ENCODE results near the gene CLGN.
"Not testable (repeated sequence)": the region's sequence is repeated elsewhere in the genome, so short reads cannot be mapped to it uniquely, and the experiment has no call there.

CLGN gene, protein sequence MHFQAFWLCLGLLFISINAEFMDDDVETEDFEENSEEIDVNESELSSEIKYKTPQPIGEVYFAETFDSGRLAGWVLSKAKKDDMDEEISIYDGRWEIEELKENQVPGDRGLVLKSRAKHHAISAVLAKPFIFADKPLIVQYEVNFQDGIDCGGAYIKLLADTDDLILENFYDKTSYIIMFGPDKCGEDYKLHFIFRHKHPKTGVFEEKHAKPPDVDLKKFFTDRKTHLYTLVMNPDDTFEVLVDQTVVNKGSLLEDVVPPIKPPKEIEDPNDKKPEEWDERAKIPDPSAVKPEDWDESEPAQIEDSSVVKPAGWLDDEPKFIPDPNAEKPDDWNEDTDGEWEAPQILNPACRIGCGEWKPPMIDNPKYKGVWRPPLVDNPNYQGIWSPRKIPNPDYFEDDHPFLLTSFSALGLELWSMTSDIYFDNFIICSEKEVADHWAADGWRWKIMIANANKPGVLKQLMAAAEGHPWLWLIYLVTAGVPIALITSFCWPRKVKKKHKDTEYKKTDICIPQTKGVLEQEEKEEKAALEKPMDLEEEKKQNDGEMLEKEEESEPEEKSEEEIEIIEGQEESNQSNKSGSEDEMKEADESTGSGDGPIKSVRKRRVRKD

DNA sequence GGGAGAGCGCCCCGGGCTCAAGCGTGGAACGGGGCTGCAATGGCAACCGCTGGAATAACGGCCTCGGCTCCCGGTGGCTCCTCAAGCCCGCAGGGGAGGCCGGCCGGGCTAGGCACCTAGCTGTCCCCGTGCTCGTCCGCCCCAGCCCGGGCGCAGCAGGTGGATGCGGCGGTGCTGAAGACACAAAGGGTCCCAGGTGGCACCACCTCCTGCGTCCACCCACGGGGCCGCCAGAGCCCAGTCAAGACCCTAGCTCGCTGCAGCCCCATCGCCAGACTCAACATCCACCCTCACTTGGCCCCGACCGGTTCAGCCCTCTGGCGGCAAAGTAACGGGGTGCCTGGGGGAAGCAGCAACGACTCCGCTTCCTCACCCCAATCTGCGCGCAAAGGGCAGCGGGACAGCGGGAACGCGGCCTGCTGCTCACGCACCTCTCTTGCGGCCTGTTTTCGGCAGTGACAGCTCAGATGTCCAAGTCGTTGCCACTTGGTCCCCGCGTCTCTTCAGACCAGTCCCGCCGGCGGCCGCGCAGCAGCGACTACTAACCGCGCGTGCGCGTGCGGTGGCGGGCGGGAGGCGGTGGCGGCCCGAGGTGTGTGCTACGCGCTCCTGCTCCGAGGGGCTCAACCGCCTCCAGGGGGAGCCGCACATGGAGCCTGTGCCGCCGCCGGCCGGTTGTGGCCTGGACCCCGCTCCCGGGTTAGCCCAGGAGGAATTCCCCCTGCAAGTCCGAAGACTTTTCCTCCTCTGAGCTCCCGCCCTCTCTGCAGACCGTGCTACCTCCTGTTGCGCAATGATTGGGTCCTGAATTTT lies at the start of gene CLGN:
Gene CLGN, minus strand, starts transcription at position 543 of the 813 bp plus-strand sequence. CDS start 14,570 bp downstream, outside the sequence.
- peak; percentile 15 for DNase-seq

DNA sequence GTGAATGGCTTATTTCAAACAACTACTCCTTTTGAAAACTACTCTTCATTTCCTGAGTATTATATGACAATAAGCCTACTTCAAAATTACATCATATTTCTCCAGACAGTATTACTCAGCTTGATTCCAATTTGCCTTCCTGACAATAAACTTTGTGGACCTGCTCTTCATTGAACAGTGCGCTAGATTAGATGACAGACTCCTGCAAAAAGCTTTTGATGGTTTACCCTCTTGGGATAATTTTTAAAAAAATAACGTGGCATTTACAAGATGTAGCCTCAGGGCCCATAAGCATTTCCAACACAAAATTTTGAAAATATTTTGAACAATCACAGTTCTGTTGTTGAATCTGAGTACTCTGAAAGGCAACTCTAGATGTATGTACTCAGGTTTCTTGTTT lies 44.7 kb upstream of the CLGN start:
- DNase-seq = no peak

DNA sequence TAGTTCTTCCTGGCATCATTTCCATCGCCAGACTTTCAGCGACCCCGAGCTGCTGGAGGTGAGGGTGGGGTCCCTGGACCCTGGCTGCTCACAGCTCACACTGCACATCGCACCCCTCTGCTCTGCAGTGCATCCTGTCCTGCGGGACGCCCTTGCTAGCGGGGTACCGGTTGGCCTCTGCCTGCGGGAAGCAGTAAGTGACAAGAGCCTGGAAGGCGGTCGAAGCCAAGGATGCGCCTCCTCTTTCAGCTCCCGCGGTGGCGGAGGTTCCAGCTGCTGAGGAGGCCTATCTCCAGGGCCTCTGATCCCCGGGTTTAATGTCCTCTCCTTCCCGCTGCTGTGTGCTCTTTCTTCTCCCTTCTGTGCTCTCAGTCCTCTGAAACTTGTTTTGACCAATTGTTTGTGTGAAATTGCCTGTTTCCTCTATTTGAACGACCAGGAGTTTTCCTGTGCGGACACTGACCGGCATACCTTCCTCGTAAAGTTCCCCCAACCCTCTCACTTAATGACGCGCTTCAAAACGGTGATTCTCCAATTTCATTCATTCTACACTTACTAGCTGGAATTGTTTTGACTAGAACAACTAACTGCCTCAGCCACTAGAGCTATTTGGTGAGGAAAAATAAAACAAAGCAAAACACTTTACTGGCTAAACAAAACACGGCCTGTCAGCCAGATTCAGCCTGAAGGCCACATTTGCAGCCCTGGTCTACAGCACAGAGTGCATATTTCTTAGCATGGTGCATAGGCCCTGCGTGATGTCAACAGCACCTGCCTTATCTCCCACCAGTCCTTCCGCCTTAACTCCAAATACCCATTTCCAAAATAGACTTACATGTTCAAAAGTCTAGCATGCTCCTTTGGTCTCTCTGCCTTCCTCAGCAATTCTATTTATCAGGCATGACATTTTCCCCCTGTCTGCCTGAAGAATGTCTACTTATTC lies 42.6 kb upstream of the CLGN start:
- DNase-seq = no peak

DNA sequence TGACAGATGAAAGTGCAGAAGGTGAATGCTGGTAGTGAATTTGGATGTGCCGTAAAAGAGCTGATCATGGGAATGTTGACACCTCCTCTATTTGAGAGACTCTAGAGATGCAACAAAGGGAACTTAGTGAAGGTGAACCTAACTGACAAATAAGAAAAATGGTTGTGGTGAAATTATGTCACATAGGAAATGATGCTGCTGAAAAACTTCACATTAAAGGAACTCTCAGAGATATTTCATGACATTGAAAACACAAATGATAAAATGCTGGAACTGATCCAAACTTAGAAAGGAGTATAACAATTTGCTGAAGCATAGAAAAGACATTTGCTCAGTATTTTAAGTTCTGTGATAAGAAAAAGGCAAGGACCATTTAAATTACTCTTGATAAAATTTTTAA lies 38.7 kb upstream of the CLGN start:
- DNase-seq = no peak

DNA sequence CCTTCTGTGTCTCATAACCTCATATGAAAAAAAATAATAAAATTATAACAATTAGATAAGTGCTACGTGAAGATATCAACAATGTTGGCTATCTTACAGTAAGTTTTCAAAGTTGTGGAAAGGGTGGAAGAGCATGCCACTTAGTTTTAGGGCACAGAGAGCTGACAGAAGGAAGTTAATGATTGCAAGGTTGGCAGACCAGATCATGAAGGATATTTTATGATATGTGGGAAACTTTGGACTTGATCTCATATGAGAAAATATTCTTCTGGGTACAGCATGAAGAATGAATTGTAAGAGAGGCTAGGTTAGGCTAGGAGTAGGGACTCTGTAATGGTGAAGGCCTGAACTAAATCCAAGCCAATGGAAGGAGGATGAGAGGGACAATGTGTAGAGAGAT lies 36.2 kb upstream of the CLGN start:
- DNase-seq = no peak

DNA sequence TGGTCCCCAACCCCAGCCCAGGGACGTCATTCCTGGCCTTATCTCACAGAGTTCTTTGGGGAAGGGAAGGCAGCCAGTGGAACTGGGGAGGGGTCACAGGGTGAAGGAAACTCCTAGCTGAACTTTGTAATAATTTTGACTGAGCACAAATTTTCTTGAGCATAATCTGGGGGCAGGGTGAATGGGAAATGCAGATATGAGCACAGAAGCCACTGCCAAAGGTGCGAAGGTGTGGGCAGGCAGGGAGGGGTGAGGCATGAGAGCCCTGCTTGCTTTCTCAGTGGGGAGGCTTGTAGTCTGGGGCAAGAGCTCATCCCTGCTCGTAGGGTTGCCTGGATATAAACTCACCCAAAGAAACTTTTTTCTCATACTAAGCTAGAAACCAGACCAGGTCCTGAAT lies 35.7 kb upstream of the CLGN start:
- no peak for DNase-seq

DNA sequence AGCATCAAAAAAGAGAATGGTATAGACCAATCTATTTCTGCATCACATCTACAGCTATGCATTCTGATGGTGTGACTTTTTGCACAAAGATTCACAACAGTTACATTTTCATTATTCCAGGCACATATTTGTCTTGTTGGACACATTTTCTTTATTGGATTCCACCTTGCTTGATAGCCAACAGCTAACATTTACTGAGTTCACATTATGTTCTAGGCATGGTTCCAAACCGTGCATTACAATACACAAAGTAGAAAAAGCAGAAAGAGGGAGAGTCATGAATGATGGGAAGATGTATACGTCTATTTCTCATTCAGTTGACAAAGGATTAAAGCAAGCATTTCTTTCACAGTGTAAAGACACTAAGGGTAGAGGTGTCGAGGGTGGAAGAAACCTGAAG lies 22.9 kb upstream of the CLGN start:
- DNase-seq = no peak

DNA sequence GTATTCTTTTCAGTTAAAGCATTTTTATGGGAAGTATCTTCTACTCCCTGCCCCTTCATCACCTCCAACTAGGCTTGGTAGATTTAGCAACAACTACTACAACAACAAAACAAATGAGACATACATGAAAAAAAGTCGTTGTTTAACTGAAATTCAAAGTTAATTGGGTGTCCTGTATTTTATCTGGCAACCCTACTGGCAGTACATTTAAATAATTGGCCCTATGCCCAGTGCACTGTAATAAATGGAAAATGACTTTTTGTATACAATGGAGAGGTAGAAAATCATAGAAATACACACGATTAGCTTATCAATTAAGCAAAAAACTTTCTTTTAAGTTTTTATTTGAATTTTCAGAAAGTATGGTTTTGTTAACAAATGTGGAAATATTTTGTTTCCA lies 21.4 kb upstream of the CLGN start:
- DNase-seq = no peak

DNA sequence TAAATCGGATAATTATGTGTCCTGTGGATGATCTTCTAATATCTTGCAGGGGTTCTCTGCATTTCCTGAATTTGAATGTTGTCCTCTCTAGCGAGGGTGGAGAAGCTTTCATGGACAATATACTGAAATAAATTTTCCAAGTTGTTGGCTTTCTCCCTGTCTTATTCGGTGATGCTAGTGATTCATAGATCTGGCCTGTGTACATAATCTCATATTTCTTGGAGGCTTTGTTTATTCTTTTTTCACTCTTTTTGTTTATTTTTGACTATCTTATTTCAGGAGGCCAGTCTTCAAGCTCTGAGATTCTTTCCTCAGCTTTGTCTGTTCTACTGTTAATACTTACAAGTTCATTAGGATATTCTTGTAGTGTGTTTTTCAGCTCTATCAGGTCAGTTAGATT lies 20.7 kb upstream of the CLGN start:
- no peak for DNase-seq

DNA sequence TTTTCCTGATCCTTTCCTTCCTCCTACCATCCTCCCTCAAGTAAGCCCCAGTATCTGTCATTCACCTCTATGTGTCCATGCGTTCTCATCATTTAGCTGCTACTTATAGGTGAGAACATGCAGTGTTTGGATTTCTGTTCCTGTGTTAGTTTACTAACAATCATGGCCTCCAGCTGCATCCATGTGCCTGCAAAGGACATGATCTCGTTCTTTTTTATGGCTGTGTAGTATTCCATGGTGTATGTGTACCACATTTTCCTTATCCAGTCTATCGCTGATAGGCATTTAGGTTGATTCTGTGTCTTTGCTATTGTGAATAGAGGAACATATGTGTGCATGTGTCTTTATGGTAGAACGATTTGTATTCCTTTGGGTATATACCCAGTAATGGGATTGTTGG lies 16.9 kb upstream of the CLGN start:
- DNase-seq = not testable (repeated sequence)

DNA sequence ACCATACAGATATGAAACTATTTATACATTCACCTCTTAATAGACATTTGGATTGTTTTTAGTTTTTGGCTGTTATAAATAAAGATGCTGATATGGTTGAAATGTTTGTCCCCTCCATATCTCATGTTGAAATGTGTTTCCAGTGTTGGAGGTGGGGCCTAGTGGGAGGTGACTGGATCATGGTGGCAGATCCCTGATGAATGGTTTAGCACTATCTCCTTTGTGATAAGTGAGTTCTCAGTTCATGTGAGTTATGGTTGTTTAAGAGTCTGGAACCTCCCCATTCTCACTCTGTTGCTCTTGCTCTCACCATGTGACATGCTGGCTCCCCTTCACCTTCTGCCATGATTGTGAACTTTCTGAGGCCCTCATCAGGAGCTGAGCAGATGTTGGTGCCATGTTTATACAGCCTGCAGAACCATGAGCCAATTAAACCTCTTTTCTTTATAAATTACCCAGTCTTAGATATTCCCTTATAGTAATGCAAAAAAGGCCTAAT lies 12.2 kb upstream of the CLGN start:
- DNase-seq = no peak

DNA sequence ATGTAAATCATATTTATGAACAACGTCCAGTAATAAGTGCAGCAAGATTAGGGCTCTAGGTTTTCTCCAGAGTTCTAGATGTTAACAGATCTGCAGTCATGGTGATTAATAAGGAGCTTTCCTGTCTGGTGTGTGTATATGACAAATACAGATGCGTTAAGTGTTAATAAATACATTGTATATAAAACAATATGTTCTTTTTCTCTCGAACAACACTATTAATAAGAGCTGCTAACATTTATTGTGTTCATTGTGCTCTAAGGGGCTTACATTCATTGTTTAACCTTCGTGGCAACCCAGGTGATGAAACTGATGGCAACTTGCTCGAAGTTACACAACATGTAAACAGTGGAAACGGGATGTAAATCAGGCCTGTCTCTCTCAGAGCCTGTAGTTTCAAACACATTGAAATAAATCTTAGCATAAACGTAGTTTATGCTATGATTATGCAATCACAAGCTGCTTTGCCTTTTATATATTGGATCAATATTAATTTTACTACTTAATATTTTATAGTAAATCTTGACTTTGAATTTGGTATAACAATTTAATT lies 547 bp upstream of the CLGN start:
- no peak for DNase-seq

DNA sequence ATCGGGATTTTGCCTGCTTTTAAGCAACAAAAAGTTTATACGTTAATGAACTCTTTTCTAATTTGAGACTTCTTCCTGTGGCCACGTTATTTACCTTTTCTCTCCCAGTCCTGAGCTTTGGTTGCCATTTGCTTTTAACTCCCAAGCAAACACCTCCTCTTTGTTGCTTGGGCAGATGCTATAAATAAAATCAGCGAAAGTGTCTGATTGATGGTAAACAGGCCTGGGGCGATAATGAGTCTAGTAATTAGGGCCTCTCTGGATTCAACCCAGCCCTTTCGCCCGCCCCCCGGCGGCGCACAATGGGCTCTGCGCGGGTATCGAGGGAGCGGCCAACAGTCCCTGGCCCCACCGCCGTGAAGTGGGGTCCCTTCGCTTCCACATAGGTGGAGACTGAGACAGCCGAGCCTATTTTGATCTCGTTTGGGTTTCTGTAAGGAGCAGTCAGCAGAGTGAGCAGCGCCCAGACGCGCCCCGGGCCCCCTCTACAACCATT lies 790 bp downstream of the CLGN start:
- DNase-seq = no peak

DNA sequence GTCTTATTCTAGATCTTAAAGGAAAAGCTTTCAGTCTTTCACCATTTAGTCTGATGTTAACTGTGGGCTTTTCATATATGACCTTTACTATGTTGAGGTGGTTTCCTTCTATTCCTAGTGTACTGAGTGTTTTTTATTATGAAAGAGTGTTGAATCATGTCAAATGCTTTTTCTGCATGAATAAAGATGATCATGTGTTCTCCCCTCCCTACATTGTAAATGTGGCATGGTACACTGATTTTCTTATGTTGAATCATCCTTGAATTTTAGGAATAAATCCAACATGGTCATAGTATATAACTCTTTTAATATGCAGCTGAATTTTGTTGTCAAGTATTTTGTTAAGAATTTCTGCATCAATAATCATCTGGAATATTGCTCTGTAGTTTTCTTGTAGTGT lies 4.3 kb downstream of the CLGN start:
- DNase-seq = no peak

DNA sequence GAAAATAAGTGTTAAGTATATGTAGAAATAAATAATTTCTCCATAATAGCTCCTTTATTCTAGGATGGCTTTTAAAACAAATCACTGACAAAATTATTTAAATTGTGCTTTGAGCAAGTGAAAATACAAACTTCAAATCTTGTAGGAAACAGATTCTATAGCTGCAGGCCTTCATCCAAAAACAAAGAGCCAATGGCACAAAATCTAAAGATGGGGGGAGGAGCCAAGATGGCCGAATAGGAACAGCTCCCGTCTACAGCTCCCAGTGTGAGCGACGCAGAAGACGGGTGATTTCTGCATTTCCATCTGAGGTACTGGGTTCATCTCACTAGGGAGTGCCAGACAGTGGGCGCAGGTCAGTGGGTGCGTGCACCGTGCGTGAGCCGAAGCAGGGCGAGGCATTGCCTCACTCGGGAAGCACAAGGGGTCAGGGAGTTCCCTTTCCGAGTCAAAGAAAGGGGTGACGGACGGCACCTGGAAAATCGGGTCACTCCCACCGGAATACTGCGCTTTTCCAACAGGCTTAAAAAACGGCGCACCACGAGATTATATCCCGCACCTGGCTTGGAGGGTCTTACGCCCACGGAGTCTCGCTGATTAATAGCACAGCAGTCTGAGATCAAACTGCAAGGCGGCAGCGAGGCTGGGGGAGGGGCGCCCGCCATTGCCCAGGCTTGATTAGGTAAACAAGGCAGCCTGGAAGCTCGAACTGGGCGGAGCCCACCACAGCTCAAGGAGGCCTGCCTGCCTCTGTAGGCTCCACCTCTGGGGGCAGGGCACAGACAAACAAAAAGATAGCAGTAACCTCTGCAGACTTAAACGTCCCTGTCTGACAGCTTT lies 14.1 kb downstream of the CLGN start:
- not testable (repeated sequence) for DNase-seq

DNA sequence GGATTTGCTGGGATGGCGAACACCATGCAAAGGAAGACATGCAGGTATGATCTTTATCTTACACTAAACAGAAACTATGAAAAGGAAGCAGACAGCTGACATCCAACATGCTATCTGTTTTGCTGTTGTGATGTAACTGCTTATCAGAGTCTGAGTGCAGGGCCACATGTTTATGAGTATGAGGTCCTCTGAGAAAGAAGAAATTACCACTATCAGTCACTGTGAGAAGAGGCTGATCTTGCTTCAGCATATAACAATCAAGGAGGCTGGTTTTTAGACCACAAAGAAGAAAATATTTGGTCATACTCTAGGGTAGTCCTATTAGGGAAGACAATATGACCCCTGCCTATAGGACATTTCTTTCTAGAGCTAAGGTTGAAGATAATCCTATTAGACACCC lies 18.5 kb downstream of the CLGN start:
- no peak for DNase-seq

DNA sequence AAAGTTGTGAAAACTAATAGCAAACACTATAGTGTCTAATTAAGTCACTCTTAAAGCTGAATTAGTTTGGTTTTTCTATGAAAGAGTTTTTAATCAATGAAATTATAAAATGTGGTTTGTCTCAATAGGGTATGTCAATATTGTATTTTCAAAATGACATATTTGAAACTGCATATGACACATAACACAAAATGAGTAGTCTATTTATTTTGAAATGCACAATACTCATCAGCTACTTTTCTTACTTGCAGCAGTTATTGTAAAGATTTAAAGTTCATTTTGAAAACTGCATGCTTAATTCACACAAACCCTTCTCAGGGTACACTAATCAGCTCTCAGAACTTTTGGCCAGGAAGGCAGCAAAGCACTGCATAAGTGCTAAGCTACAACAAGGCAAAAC lies 21.2 kb downstream of the CLGN start:
- DNase-seq = no peak

DNA sequence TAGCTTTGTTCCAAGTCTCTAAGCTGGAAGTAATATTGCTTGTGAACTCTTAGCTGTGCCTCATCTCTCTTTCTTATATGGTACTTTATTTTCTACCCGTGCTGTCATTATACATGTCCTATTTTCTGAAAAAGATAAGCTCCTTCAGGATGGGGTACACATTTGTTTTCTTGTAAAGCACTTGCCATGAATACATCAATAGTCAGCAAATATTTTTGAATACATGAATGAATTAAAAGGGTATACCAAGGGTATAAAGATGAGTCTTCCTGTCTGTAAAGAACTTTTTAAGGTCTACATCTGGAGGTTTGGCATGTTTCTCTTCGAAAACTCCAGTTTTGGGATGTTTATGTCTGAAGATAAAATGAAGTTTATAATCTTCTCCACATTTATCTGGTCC lies 27.3 kb downstream of the CLGN start:
- DNase-seq = no peak

DNA sequence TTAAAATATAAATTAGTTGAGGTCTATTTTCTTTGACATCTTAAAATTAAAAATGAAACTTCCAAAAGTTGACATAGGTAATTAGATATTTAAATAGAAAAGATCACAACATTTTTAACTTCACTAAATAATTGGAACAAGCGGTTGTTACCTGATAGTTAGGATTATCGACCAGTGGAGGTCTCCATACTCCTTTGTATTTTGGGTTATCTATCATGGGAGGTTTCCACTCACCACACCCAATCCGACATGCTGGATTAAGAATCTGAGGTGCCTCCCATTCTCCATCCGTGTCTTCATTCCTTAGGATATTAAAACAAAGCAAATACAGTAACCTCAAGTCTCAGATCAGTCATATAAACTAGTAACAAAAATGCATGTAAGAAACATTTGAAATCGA lies 31.8 kb downstream of the CLGN start:
- no peak for DNase-seq

DNA sequence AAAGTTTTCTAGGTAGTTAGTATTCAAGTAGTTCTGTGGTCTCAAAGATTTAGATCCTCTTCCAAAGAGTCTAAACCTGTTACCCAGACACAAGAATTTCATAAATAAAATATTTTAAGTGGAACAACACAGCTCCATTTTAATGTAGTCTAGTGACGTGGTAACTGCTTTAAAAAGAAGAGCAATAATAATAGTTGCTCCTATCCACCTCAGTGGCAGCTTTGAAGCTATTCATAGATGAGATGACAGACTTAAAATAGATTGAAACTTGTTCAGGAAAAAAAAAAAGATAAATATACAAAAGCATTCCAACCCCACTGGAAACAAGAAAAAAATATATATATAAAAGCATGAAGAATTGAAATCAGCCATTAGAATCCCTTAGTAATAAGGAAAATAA lies 39.4 kb downstream of the CLGN start:
- DNase-seq = no peak

DNA sequence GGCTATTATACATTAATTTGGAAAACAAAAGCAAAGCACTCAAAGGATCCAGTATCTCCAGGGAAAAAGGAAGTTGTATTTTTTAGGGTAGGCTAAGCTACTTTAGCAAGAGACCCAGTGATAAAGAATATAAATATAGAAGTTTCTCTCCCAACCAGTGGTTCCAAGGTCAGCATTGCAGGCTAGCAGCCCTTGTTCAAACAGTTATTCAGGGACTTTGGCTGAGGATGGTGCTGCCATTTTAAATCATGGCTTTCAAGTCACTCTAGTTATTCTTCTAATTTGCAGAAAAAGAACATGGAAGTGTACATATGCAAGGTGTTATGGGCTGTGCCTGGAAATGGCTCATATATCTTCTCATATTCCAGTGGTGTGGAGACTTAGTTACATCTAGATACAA lies 44.7 kb downstream of the CLGN start:
- DNase-seq = no peak

Measured in CD4-positive, alpha-beta T cell treated with Interleukin-10 for 1 hour (primary cell).